ENCODE data around the gene TSHZ2.

The TSHZ2 gene

GRCh38 chr20:53438368-53438767 is 466.2 kb downstream of the TSHZ2 start:
- TF ChIP-seq CTCF (conservative IDR thresholded peaks at IDR 0.05; ENCODE audit: low read length): no peak
- no peak overlapping the region for H3K4me3 ChIP-seq (ENCODE audit: low read length)
- no peak for DNase-seq (ENCODE audit: low read depth)

GRCh38 chr20:53439046-53439445 is 466.9 kb downstream of the TSHZ2 start:
- TF ChIP-seq CTCF (conservative IDR thresholded peaks at IDR 0.05; ENCODE audit: low read length): no peak
- DNase-seq (ENCODE audit: low read depth): no peak
- no peak overlapping the region for H3K4me3 ChIP-seq (ENCODE audit: low read length)

DNA sequence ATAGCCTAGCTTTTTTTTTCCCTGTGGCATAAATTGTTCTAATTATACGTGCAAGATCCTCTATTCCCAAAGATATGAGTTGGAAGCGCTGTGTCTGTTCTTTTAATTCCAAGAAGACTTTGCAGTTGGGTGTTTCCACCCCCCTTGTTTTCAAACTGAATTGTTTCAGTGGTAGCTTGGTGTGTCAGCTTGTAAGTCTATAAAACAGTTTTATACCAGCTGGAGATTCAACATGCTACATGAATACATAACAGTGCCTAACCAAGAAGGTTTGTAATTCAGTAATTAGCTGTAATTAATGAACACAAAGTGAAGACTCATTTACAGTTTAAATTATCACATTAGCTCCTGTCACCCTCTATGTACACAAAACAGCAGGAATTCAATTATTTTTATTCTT is 467.5 kb downstream of the TSHZ2 start:
- TF ChIP-seq CTCF (conservative IDR thresholded peaks at IDR 0.05; ENCODE audit: low read length): no peak

DNA sequence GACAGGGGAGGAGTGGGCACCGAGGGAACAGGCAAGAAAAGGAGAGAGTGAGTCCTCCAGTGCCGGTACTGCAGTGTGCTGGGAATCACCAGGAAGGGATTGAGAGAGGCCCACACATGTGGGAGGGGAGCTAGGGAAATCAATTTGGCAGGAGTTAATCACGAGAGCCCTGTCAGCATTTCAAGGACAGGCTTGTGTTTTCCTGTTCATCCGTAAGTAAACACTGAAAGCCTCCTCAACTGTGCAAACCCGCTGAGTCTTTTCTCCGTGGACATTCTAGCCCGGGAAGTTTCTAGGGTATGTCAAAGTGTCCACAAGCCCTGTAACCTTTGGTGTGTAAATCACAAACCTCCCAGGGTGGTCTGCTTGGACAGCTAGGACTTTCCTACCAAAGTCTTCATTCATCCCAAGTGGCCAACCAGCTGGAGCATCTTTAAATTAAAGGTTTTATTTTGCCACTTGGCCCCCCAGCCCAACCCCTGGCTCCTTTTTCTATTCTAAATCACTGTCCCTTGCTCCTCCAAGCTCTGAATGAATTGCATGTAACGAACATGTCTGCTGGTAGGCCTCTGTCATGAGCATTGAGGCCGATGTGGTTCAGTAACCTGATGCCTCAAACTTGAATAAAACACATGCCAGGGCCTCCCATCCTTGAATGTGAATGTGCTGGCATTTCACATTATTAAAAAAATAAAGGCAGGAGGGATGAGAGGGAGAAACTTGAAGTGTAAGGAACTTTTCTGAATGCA is 472.4 kb downstream of the TSHZ2 start:
- DNase-seq (ENCODE audit: low read depth): no peak
- no peak overlapping the region for H3K4me3 ChIP-seq (ENCODE audit: low read length)
- no peak for TF ChIP-seq CTCF (conservative IDR thresholded peaks at IDR 0.05; ENCODE audit: low read length)

More for the DNA sequence above, 467.5 kb downstream of the TSHZ2 start:
- H3K4me3 ChIP-seq (ENCODE audit: low read length): no peak overlapping the region
- DNase-seq (ENCODE audit: low read depth): no peak

DNA sequence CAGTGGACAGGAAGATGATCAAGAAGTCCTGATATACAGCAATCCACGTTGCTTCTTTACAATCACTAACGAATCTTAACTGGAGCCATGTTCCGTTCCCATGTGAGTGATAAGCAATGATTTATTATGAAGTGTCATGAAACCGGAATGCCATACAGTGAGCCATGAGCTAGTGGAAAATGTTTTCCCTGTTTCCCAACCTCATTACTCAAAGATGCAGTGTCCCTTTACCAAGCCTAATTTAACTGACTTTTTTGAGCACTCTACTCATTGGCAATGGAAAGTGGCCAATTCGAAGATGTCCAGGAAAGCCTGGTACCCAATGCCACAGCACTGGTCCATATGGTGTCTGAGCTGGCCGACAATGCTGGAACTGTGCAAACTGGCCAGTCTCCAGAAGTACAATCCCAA is 473.2 kb downstream of the TSHZ2 start:
- no peak for DNase-seq (ENCODE audit: low read depth)

DNA sequence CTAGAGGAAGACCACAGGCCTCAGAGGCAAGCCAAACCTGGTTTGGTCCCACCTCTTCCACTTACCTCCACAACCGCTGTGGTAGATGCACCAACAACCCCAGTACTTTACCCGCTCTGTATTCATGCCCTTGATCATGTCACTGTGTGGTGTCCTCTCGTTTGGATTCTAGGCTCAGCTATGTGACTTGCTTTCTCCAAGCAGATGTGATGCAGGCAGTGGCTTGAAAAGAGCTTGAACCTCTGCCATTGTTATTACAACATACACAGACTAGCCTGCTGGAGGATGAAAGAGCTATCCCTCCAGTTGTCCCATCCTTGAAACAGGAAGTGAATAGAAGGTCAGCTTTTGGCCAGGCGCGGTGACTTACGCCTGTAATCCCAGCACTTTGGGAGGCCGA is 473.8 kb downstream of the TSHZ2 start:
- no peak overlapping the region for H3K4me3 ChIP-seq (ENCODE audit: low read length)
- no peak for DNase-seq (ENCODE audit: low read depth)
- no peak for TF ChIP-seq CTCF (conservative IDR thresholded peaks at IDR 0.05; ENCODE audit: low read length)

More for the DNA sequence above, 473.2 kb downstream of the TSHZ2 start:
- TF ChIP-seq CTCF (conservative IDR thresholded peaks at IDR 0.05; ENCODE audit: low read length): no peak
- no peak overlapping the region for H3K4me3 ChIP-seq (ENCODE audit: low read length)

DNA sequence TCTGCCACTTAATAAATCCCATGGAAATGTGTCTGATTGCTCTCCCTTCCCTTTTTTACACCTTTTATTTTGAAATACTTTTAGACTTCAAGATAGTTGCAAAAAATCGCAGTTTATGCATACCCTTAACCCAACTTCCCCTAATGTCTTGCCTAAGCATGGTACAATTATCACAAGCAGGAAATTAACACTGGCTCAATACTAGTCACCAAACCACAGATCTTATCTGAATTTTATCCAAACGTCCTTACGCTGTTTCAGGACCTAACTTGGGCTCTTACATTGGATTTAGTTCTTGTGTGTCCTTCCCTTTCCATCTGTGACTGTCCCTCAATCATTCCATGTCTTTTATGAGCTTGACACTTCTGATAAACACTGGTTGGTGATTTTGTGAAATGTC is 475.2 kb downstream of the TSHZ2 start:
- H3K4me3 ChIP-seq (ENCODE audit: low read length): no peak overlapping the region
- DNase-seq (ENCODE audit: low read depth): no peak
- no peak for TF ChIP-seq CTCF (conservative IDR thresholded peaks at IDR 0.05; ENCODE audit: low read length)
